Fibroblast of skin of right quadriceps (primary cell): Measurements from ENCODE around the gene ACSF2.

Experiments used
- DNase-seq: peaks from one replicate; pipeline ENCODE4 v3.0.0-alpha.2; 2013

The ACSF2 gene

DNA sequence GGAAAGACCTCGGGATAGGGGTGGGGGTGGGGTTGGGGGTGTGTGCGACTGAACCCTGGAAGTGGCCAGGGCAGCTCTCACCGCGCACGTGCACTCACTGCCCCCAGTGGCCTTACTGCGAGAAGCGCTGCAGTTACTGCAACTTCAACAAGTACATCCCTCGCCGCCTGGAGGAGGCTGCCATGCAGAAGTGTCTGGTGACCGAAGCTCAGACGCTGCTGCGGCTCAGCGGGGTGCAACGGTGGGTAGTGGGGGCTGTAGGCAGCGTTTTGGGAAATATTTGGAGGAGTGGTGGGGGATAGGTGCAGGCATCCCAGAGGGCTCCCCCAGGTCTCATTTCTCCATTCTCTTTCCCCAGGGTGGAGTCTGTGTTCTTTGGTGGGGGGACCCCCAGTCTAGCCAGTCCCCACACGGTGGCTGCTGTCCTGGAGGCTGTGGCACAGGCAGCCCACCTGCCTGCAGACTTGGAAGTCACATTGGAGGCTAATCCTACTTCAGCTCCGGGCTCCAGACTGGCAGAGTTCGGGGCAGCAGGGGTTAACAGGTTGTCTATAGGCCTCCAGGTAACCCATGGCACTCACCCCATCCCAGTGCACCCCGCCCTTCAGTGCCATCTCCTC lies 53.6 kb downstream of the ACSF2 start:
- peak; percentile 74 for DNase-seq

DNA sequence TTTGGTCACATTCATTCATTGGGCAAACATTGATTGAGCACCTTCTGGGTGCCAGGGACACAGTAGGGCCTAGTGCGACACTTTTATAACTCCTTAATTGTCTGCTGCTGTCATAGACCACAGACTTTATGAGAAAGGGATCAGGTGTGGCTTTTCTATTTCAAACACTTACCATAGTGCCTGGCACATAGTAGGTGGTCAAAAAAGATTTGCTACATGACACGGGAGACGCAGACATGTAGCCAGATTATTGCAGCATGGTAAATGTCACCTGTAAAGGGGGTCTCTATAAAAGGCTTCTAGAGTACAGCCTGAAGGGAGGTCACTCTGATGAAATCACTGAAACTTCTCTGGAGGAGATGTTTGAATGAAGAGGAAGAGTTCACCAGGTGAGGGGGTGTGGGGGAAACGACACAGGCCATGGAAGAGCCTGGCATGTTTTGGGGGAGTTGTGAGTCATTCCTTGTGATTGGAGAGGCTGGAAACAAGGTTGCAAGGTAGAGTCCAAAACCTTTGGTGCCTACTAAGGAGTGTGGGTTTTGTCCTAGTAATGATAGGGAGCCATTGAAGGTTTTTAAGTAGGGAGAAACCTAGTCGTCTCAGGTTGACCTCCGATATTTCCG lies 54.2 kb downstream of the ACSF2 start:
- no peak for DNase-seq

DNA sequence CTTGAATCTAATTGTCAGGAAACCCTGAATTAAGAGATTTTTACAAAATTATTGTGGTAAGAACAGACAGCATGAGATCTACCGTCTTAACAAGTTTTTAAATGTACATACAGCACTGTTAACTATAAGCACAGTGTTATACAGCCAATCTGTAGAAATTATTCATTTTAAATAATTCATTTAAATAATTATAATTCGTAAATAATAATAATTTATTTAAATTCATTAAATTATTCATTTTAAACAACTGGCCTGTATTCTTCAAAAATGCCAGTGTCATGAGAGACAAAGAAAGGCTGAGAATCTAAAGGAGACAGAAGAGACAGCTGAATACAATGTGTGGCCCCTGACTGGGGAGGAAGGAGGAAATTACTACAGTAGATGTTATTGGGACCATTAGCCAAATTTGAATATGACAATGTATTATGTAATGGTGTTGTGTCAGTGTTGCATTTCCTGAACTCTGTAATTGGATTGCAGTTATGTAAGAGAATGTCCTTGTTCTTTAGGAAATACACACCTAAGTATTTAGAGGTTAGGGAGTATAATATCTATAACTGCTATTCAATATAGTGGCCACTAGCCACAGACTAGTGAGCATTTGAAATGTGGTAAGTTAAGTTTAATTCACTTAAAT lies 55.0 kb downstream of the ACSF2 start:
- no peak for DNase-seq

DNA sequence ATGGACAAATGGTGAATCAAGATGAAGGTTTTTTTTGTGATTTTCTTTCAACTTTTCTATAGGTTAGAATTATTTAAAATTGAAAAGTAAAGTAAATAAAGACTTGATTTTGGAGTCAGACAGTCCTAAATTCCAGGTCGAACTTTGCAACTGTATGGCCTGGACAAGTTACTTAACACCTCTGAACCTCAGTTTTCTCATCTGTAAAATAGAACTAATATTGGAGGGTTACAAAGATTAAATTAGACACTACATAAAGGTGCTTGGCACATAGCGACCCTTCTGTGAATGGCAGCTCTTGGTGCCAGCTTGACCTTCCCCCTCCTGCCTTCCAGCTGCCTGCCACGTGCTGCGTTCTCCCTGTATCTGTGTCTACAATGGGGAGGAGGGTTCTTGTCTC lies 55.6 kb downstream of the ACSF2 start:
- DNase-seq, result no peak

DNA sequence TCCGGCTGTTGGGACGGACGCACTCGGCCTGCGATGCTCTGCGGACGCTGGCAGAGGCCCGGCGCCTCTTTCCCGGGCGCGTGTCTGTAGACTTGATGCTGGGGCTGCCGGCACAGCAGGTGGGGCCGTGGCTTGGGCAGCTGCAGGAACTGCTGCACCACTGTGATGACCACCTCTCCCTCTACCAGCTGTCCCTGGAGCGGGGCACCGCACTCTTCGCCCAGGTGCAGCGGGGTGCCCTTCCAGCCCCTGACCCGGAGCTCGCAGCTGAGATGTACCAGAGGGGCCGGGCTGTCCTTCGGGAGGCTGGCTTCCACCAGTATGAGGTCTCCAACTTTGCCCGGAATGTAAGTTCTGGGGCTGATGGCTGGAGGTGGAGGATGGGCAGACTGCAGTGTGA lies 56.1 kb downstream of the ACSF2 start:
- no peak for DNase-seq

DNA sequence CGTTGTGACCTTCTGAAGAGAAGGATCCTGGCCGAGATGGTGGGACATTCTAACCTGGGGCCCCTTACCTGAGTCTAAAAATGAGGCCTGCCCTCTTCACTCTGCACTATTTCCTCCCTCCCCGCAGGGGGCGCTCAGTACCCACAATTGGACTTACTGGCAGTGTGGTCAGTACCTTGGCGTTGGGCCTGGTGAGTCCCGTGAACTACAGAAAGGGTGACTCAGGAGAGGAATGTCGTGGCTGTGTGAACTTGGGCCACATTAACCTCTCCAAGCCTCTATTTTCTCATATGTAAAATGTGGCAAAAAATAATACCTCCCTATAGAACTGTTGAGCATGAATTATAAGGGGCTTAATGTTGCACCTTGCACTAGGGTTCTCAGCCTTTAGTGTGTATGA lies 56.5 kb downstream of the ACSF2 start:
- peak; percentile 90 for DNase-seq

DNA sequence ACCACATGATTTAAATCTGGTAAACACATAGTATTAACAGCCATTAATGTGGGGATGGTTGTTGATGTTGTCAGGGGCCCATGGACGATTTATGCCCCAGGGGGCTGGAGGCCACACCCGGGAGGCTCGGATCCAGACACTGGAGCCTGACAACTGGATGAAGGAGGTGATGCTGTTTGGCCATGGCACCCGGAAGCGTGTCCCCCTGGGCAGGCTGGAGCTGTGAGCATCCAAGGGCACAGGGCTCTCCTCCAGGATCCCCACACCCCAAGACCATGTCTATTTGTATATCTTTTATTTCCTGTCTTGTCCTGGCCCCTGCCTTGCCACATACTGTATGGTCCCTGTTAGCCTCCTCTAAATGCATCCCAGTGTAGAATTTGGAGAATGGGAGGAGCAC lies 57.2 kb downstream of the ACSF2 start:
- DNase-seq, result no peak

DNA sequence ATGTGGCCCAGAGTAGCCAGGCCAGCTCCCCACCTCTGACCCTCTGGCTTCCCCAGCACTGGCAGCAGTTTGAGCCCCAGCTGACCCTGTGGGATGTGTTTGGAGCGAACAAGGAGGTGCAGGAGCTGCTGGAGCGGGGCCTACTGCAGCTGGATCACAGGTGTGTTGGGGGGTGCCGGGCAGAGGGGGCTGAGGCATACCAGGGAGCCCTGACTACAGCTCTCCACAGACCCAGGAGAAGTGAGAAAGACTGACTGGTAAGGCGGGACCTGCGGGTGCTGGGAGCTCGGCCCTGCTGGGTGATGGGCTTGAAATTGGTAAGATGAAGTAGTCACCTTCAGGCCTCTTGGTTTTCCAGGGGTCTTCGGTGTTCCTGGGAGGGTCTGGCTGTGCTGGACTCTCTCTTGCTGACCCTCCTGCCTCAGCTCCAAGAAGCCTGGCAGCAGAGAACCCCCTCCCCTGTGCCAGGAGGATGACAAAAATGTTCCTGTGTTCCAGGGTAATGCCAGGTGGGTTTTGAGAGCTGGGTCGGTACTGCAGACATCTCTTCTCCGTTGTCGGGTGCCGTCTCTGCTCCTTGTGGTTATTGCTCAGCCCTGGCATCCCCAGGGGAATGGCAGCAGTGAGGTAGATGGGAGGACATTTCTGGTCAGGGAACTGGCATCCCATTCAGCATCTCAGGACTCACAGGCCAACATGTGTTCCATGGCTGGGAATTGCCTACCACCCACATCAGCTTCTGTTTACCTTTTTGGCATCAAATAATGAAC lies 58.6 kb downstream of the ACSF2 start:
- no peak for DNase-seq

DNA sequence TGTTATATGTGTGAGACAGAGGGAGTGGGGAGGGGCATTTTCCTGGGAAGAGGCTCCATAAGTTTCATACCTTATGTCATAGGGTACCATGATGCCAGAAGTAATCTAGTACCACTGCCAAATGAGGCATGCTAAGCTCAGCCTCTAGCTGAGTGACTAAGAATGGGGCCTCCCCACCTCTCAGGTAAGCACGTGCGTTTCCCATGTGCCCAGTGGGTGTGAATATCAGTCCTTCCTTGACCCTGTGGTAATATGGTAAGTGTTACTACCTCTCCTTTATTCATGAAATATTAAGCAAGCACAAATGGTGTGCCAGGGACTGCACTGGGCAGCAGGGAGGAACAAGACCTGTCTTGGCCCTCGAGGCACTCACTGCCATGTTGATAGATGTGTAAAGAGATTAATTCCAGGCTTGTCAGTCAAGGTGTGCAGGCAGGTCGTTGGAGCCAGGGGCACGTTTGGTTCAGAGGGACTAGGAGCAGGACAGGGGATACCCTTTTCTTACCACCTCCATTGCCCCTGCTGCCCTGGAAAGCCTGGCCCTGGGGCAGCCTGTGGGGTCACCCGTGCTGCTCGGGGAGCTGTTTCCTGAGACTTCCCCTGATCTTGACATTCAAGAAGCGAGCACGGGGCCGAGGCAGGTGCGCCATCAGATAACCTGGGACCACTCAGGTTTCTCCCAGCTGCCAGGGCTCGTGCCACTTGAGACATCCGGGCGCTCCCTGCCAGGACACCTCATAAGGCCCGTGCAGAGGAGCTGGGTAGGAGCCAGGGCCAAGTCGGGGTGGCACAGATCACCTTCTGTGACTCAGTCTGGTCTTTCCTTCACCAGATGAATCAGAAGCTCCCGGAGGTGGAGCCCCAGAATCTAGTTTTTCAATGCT lies 61.4 kb downstream of the ACSF2 start:
- DNase-seq, result no peak

DNA sequence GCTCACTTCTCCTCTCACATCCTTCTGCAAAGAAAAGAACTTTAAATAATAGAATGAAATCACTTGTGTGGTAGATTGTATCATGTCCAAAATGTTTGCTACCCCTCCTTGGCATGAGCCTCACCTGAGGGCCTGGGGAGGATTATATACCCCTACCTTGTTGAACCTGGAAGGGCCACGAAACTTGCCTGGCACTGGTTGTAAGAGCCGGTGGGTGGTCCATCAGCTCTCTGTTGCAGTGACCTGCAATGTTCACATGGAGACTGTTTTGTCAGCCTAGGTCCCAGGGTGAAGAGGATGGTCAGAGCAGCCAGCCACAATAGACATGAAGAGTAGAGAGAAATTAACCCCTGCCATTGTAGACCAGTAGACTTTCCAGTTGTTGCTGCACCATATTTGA lies 62.9 kb downstream of the ACSF2 start:
- no peak for DNase-seq

DNA sequence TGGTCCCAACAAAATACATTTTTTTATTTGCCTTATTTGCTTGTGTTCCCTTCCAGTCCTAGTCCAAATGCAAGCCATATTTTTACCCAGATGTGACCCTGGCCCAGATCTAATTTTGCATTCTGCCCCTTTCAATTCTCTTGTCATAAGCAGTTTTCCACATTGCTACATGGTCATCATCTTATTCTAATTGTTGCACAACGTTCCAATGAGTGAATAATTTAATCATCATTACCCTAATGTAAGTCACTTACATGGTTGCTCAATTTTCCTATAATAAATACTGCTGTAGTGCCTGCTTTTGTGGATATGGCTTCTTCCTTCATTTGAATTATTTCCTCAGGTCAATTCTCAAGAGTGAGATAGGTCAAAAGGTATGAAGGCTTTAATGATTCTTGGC lies 65.5 kb downstream of the ACSF2 start:
- no peak for DNase-seq

DNA sequence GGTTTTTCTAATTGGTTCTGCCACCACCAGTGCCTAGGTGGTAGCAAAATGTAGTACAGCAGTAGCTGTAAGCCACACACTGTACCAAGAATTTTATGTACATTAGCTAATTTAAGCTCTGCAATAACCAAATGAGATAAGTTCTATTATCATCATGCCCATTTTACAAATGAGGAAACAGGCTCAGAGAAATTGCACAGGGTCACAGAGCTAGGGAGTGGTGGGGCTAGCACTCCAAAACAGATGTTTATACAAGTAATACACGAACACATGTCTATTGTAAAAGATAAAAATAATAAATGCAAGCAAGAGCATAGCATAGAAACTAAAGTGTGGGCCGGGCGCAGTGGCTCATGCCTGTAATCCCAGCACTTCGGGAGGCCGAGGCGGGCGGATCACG lies 66.2 kb downstream of the ACSF2 start:
- DNase-seq, result no peak

DNA sequence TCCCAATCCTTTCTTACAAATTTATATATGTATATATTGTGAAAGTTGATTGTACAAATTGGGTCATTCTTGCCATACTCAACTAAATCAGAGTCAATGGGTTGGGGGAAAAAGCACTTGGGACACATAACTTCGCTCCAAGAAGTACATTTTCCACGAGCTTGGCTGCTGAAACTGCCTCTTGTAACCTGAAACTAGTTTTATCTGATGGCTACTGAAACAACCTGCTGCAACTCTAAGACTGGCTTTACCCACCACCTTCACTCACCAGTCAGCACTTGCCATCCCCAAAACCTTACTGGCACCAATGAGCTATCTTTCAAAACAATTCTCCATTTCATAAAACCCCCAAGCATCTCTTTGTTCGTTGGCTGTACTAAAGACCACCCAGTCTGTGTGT lies 67.7 kb downstream of the ACSF2 start:
- DNase-seq, result no peak

DNA sequence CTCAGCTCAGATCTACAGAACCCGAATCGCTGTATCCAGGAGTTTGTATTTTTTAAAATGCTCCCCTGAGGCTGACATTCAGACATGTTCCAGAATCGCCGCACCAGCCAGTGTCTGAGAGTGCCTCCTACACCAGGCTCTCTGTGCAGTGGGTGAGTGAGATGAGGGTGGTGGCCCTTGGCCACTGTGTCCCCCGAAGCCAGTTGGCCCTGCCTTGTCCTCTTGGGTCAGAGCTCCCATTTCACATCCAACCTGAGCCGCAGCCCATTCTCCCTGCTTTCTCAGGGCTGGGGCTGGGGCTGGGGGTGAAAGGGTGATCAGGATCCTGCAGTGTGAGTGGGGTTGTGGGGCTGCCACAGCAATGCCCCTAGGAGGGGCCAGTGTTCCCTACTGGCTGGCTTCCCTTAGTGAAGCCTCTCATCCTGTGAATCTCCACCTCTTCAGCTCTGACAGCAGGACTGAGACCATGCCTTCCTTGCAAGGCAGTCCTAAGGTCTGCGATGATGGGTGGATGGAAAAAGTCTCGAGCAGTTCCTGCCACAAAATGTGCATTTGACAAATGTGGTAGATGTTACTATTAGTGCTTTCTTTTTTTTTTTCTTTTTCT lies 69.3 kb downstream of the ACSF2 start:
- DNase-seq, result no peak

DNA sequence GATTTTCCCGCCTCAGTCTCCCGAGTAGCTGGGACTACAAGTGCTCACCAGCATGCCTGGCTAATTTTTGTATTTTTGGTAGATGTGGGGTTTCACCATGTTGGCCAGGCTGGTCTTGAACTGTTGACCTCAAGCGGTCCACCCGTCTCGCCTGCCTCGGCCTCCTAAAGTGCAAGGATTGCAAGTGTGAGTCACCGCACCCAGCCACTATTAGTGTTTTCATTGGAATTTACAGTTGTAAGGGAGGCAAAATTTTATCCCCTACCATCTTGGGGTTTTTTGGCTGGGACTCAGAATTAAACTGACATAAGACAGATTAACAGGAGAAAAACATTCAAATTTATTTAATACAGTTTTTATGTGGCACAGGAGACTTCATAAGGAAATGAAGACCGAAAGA lies 69.9 kb downstream of the ACSF2 start:
- DNase-seq, result peak; percentile 65

DNA sequence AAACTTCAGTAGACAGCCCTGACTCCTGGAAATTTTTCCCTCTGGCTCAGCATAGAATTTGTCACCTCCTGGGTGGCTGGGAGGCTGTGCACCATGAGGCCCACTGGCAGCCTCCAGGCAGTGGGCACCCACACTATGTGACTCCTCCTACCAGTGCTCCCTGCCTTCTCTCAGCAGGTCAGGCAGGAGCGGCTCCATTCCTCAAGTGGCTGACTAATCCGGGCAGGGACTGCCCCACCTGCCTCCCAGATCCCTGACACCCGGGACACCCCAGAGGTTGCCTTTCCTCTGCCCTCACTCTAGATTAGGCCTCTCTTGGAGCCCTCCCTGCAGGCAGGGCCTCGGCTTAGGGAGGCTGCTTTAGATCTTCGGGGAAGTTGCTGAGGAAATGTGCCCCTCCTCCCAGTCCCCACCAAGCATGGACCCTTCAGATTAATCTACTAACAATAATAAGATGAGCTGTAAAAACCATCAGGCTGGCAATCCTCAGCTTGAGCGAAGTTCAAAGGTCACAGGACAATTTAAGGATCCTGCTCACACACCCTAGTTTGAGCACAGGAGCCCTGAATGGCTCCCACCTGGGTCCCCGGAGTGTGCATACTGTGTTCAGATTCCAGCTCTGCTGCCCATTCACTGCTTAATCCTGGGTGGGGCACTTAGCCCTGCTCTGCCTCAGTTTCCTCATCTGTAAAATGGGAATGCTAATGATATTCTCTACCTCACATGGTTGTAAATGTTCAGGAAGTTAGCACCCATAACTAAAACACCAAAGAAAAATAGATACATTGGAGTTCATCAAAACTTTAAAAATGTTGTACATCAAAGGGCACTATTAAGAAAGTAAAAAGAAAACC lies 72.2 kb downstream of the ACSF2 start:
- DNase-seq, result no peak

DNA sequence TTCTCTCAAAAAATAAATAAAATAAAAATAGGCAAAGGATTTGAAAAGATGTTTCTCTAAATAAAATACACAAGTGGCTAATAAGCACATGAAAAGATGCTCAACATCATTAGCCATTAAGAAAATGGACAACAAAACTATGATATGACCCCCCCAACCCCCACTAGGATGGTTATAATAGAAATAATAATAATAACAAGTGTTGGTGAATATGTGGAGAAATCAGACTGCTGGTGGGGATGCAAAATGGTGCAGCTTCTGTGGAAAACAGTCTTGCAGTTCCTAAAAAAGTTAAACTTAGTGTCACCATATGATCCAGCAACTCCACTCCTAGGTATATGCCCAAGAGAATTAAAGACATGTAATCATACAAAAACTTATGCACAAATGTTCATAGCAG lies 73.3 kb downstream of the ACSF2 start:
- DNase-seq, result no peak

DNA sequence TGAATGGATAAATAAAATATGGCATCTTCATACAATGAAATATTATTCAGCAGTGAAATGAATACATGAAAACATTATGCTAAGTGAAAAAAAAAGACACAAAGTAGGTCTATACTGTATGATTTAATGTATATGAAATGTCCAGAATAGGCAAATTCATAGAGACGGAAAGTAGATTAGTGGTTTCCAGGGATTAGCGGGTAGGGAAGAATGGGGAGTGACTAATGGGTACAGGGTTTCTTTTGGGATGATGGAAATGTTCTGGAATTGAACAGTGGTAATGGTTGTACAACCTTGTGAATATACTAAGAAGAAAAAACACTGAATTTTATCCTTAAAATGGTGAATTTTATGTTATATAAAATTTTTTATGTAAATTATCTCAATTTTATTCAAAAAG lies 73.7 kb downstream of the ACSF2 start:
- DNase-seq, result peak; percentile 72

DNA sequence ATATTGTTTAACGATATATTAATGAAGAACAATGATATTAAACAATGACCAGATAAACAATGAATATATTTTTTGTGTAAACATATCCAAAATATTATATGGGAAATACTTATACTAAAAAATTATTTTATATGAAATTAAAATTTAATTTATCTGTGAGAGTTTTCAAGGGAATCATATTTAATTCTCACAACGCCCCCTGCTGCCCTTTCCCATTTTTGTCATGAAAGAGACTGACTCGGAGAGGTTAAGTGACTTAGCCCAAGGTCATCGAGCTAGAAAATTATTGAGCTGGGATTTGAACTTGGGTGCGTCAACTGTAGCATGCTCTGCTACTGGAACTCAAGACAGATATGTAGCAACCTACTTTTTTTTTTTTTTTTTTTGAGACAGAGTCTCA lies 75.0 kb downstream of the ACSF2 start:
- no peak for DNase-seq

DNA sequence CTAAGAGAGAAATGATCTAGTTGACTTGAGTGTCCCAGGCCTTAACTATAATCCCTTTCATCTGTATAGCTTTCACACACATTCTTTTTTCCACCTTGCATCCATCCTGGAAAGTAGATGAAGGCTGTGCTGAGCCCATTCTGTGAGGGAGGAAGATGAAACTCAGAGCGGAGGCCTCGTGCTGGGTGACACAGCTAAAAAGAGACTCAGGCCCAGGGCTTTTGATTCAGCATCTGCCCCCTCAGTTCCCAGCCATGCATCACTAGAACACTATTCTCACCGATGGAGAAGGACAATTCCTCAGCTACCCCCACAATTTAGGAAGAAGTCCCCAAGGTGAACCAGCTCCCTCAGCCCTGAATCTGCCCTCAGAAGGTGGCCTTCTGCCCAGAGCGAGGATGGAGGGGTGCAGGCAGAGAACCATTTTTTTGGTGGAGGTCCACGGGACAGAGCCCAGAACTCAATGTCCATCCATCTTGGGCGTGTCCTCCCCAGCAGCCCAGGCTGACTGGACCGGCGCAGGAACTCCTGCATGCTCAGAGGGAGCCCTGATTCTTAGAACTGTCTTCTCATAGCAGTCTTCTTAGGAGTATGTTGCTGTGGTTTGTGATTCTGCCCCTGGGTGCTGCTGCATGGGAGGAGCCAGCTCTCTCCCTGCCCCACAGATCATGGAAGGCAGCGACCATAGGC lies 76.4 kb downstream of the ACSF2 start:
- DNase-seq, result no peak

DNA sequence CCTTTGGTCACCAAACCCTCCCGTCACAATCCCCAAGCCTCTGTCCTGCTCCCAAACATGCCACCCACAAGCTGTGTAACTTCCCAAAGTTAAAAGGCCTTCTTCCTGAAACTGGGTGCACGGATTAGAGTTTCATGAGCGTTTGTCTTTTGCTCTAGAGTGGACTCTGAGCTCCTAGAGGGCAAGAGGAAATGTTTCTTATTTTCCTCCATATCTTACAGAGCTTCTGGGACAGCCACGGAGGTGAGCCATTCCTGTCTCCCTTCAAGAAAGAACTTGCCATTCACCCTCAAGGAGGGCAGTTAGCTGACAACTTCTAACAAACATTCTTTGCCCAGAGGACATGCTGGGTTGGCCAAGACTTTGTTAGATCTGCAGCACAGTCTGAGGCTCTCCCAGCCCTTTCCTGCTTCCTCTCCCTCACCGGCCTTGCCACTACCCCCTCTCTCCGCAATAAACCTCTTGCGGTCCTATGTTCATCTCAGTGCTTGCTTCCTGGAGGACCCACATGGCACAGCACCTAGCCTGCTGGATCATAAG lies 79.6 kb downstream of the ACSF2 start:
- no peak for DNase-seq
